GDM1 (cell line): Measurements from ENCODE around the gene THTPA.
"Not testable (repeated sequence)": the region's sequence is repeated elsewhere in the genome, so short reads cannot be mapped to it uniquely, and the experiment has no call there.

Source experiments
- DNase-seq: peaks from one replicate; lab custom pipeline; 2025; lab: John Stamatoyannopoulos, UW

The THTPA gene

DNA sequence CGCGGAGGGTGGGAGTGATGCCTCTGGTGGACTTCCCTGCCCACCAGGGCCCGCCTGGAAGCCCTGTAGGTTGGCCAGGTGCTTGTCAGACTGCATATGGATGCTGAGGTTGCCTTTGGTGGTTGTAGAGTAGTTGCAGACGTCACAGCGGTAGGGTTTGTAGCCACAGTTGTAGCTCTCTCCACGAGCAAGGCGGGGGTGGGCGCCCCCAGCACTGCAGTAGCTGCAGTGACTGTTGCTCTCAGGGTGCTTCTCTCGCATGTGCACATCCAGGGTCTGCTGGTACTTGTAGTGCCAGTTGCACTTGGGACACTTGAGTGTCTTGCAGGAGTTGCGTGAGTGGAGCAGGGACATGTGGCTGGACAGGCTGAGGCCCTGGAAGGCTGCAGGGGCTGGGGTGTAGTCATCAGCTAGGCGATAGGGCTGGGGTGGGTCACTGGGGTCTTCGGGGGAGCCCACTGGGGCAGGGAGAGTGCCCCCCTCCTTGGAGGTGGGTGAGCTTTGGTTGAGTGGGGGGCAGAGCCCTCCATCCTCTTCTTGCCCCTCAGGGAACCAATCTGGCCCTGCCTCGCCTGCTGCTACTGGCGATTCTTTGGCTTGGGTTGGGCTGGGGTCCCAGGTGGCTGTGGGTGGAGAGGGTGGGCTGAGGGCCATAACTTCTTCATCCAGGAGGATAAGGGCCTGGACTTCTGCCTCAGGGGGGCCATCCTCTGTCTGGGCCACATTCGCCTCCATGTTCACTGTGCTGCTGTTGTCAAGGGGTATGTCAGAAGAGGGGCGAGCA is 22.2 kb upstream of the THTPA start:
- no peak for DNase-seq

DNA sequence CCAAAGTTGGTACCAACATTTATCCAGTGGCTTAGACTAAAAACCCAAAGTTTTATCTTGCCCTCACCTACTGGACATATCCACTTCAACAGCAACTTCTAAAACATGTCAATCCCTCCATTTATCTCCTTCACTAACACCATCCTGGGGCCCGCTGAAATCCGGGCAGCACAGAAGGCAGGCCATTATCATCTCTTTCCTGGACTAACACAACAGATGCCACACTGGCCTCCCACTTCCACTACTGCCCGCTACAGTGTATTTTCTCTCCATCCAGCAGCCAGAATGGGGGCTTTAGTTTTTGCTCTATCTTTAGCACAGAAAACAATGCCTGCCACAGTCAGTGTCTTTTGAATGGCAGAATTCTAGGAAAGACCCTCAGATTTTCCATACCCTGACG is 20.1 kb upstream of the THTPA start:
- DNase-seq = no peak

DNA sequence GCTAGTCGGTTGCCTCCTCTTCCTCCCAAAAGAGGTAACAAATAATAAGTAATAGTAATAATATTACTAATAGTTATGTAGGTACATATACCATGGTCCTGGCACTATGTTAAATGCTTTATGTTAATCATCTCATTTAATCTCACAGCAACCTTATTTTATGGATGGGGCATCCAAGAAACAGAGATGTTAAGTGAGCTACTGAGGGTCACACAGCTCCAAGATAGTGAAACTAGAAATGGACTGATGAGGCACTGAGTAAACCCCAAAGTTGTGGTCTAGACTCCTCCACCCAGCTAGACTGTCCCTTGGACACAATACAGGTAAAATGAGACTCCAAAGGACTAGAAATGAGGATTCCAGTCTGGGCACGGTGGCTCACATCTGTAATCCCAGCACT is 19.6 kb upstream of the THTPA start:
- DNase-seq = no peak

DNA sequence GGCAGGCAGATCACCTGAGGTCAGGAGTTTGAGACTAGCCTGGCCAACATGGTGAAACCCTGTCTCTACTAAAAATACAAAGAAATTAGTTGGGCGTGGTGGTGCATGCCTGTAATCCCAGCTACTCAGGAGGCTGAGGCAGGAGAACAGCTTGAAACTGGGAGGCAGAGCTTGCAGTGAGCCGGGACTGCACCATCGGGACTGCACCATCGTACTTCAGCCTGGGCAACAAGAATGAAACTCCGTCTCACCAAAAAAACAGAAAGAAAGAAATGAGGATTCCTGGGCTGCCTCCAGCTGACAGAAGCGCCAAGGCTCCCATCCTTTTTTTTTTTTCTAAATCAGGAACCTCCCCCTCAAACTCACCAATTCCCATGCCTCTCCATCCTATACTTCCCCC is 19.2 kb upstream of the THTPA start:
- DNase-seq = not testable (repeated sequence)

DNA sequence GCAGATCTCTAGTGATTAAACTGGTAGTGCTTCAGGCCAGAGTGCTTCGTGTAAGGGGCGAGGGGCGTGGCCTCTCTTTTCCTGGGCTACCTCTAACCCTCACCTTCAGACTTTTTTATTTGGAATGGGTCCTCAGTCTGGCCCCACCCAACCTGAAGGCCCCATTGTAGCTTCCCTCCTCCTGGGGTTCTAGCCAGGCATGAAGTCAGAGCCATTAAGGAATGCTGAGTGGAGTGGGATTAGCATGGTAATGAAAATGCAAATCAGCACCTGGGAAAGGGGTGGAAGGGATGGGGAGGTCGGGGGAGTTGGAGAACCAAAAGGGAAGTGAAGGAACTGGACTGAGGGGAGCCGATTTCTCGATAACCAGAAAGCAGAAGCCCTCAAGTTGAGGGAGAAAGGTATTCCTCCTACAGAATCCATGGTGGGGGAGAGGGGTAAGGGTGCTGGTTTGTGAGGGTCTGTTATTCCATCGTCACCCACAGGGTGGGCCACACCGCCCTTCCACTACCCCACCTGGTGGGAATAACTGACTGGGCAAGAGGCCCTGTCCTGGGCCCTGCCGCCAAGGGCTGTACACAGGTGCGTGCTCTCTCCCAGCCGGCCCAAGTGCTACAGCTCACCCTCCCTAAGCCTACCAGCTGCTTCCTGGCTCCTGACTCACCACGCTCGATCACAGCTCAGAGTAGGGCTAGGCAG is 18.6 kb upstream of the THTPA start:
- no peak for DNase-seq

DNA sequence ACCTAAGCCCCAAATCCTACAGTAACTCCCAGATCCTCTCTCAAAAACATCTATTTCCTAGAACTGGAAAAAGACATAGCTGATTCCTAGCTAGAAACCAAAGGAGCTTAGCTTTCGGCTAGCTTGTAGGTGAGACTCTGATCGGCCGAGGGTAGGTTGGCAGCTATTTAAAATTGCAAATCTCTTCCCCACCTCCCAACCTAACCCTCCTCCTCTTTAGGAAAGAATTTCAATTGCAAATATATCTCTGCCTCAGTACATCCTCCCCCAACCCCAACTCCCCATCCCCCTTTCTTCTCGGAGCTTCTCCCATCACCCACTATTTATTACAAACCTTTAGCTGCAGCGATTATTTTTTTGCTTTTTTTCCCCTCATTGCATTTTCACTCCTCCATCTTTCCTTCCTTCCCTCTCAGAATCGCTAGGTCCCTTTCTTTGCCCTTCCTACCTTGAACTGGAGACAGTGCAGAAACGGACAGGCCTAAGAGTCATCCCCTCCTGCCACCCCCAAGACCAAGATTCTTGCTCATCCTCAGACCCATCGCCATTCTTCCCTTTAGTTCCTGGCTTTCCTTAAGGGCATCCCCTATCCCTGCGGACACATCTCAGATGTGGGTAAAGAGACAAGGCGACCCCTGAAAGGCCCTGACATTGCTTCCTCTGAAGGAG is 17.9 kb upstream of the THTPA start:
- DNase-seq = no peak

DNA sequence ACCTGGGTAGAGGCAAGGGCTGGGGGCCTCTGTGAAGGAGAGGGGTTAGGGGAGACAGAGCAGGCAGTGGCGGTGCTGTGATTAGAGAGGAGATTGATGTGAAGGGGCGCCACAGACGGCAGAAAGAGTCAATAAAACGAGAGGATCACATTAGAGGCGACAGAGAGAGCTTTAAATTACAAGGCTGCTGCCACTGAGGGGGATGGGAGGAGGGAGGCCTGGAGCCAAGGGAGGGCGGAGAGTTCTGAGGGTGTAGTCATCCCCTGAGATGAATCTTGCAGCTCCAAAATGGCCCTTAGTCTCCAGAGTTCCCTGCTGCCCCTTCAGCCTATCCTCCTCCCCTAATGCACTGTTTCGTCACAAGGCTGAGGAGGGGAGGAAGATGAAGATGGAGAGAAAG is 17.3 kb upstream of the THTPA start:
- no peak for DNase-seq

DNA sequence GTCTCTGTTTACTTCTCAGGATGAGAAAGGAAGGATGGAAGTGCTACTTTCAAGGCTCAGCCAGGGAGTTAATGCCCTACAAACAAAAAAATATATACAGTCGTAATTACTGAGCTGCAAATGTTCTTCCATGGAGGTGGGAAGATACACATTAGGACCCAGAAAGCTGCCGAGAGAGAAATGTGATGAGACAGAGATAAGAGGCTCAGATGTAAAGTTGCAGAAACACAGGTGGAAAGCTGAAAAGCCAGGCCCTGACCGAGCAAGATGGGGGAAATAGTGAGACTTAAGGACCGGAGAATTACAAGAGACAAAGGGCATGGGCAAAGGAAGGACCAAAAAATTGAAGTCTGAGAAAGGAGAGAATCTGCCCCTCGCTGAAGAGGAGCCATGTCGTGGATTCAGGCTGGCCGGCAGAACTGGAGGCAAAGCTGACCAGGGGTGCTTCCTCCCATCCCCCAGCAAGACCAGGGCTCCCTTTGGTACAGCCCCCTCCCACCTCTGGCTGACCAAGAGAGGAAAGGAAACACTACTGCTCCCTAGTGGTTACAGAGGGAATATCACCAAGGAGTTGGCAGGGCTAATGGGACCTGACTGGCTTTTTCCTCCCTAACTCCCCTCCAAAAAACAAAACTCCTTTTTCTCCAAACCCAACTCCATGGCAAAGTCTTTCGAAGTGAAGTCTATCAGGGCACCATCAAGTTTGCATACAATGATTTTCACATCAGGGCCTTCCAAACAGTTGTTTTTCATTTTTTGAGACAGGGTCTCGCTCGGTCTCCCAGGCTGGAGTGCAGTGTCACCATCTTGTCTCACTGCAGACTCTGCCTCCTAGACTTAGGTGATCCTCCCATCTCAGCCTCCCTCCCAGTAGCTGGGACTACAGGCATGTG is 16.6 kb upstream of the THTPA start:
- peak; percentile 12 for DNase-seq

DNA sequence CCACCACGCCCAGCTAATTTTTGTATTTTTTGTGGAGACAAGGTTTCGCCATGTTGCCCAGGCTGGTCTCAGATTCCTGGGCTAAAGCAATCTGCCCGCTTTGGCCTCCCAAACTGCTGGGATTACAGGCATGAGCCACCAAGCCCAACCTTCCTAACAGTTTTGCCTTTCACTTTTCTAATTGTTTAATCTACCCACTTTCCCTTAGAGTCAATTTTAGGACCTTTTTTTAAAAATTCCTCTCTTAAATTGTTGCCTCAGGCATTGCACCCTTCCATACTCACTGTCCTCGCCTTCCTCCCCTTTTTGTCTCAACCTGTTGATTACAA is 16.0 kb upstream of the THTPA start:
- DNase-seq = no peak

DNA sequence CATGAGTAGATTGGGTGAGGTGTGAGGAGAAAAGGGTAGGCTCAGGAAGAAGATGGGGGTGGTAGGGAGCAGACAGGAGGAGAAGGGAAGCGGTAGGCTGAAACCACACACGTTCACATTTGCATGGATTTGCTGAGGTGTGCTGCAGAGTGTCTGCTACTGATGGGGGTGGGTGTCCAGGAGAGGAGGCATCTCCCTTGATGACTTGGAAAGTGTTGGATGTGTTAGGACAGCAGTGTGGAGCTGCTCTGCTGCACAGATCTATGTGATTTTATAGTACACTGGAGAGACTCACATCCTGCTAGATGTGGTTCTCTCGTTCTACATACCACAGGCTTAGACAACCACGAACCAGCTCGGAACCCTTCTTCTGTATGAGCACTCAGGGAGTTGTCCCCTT is 13.8 kb upstream of the THTPA start:
- no peak for DNase-seq

DNA sequence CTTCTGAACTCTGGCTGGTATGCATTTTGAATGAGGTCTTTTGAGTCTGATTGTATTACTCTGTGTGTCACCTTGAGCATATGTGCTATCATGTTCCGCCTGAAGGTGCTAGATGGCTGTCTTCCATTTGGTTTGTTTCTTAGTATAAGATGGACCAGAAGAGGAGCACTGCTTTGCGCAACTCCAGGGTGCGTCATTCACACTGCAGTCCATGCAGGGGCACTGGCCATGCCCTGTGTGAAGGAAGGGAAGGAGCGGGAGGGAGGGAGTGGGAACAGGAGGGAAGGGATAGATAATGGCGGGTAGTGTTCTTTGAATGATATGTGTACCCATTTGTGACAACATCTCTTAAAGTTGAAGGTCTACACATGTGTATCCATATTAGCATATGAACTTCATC is 12.7 kb upstream of the THTPA start:
- no peak for DNase-seq

DNA sequence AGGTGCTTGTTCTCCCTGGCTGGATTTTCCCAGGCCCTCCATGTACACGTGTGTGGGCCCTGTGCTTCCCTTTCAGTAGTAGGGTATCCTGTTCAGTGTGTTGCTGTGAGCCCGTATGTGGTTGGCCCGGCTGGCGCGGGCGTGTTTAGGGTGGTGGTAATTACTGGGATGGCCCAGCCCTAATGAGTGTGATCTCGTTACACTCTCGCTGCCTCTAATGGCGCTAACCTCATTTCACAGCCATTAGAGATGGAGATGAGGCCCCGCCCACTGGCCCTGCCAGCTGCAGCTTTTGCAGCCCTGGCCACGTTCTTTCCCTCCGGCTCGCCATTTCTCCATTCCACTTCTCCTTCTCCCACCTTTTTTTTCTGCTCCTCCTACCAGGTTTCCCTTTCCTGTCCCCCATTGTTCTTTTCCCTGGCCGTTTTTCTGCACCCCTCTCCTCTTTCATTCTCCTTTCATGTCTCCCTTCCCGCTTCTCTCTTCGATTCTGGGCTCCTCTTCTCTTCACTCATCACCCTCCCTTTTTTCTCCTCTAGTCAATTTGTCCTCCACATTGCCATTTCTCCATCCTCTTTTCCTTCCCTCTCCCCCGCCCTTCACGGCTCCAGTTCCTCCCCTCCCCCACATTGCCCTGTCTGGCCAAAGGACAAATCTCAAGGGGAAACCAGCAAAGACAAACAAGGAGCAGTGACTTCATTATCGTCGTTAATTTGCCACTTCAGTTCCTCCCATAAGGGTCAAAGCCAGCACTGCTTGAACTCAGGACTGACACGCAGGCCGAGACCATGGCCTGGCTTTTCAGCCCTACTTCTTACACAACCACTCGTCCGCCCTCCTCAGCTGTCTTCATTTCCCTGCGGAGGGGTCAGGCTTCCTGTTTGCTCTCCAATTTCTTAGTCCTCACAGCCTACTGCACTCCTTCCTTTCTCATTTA is 11.3 kb upstream of the THTPA start:
- DNase-seq = no peak

DNA sequence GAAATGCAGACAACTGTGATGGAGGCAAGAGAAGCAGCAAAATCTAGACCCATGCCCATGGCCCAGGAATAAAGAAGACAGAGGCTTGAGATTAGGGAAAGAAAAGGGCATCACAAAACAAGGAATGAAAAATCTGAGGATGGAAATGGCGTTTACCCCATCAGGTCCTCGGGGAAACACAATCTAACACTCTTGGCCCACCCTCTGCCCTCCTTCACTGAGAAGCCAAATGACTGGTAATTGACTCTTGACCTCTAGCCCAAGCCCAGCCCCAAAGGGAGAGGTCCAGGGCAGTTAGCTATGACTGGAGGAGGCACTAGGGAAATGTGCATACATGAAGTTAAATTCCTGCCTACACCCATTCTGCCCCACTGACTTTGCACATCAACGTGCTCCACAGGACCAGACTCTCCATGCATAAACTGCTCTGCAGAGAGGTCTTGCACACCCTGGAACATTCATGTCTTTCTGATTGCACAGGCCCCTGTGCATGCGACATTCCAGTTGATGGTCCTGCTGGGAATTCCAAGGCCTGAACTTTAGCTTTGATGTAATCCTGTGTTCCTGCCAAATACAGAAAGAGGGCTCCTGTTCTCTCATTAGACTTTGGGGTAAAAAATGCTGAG is 10.2 kb upstream of the THTPA start:
- DNase-seq = no peak

DNA sequence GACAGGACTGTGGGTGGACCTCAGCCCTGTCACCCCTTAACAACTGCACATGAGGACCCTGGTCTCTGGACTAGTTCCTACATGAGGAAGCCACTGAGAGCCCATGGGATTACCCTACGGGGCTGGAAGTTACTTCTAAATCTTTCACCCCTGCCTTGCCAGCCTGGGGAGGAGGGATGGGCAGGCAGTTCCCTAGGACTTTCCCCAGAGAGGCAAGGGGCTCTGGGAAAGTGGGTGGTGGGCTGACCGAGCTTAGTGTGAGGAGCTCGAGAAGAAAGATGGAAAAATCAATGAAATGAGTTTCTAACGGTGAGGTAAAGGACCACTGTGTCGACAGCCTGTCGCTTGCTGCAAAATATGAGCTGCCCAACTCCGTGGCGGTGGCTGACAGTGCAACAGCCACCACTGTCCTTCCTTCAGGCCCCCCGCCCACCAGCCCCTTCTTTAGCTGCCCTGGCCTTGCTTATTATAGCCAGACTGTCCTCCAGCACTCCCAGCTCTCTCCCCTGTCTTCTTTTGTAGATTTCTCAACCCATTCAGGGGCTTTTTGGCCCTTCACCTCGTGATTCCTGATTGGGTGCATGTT is 9.5 kb upstream of the THTPA start:
- no peak for DNase-seq

DNA sequence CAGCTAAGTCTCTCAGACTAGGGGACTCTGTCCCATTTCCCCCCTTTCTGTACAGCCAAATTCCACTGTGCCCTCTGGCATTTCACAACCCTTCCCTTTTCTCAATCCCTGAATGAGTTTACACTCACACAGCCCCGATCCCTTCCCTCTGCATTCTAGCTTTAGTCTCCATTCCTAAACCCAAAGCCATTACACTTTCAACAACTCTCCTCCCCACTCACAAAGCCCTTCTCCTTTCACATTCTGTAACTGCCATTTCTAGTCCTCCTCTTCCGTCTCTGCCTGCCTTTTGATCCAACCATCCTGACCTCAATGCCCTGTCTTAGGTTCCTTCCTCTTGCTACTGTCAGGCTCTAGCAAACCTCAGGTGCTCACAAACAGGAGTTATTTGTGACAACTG is 8.1 kb upstream of the THTPA start:
- no peak for DNase-seq

DNA sequence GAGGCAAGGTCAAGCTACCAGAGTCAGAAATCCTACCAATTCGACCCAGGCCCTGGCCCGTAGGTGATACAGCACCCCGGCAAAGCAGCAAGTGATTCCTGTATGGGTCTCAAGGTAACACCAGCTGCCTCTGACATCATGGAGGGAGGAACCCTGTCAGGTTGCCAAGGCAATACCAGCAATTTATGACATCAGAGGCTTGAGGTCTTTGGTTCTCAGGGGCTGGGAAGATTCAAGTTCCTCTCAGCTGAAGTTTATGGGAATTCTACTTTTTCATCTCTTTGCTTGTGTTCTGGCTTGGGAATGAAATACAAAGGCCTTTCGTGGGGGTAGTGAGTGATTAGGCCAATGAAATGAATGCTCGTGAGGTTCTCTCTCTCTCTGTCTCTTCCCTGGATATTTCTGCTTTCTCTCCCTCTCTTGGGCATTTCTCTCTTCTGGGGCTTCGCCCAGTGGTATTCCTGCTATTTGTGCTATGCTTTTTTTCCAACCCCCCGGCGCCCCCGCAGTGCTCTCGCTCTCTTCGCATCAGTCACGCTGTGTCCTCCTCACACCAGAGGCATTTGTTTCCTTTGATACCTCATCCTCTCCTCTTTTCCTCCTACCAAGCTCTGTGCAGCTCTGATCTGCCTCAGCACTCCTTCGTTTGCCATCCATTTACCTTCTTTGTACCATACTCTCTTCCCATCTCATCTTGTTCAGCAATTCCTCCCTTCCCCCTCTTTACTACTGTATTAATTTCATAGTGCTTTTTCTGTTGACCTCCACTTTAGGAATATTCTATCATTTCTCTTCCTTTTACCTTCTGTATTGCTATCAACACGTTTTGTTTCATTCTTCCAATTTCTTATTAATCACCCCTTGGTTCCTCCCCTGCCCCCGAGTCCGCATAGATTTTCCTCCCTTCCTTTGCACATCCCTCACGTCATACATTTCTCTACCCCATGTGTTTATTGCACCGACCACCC is 7.4 kb upstream of the THTPA start:
- DNase-seq = no peak

DNA sequence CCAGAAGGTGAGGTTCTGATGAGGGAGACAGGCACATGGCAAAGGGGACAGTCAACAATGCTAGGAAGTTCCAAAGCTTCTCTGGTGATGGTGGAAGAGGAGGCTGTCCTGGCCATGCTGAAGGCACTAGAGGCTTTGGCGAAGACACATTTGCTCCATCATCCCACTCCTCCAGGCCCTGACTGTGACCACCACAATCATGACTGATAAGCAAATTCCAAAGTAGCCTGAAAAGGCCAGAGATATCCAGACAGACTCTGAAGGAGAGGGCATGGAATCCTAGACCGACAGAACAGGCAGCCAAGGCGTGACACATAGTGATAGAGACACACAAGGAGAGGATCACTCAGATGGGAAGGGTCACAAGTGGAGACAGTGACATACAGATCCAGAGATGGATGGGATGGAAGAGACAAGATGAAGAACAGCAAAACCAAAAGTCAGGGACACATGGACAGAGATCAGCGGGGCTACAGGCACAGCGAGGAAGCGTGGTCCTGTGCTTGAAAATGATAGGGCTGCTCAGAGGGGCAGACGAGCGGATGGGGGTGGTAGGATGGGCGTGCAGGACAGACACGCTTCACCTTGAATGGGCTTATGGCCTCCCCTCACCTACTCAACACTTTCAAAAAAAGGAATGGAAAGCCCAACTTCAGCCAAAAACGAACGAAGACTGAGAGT is 5.8 kb upstream of the THTPA start:
- DNase-seq = no peak

DNA sequence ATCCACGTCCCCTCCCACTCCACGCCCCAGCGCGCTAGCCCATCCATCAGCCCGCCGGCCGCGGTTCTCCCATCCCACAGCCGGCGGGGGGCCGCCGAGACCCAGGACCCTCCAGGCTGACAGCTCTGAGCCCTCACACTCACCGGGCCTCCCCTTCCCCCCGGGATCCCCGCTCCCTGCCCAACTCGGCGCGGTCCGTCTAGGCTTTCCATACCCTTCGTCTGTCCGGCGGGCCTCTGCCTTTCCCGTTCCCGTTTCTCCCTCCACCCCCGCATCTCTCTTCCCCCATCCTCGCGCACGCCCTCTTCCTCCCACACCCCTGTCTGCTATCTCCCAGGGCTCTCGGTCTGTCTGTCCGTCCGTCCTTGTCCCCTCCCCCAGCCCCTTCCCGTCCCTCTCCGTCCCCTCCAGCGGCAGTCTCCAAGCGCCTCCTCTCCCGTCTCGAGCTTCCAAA is 5.2 kb upstream of the THTPA start:
- no peak for DNase-seq
